A673 (cell line): ENCODE data around the gene MRPL39. TPM values are rescaled to one million over a fixed set of nuclear protein-coding genes. Genes with fewer than 3 reads are reported as not detected.

Source experiments
- BruUV-seq: library from RNA; stranded (reverse); fragments of 400-500 nt; replicated peaks from 2 replicates; lab custom pipeline; 2021; lab: Mats Ljungman, UMichigan
- CTCF ChIA-PET: fragments of 300-600 bp; sonication (Branson Sonifier 250); formaldehyde crosslinking; loops from one replicate; lab custom pipeline; 2022; ENCODE audit warnings: antibody characterized with exemption; lab: Charles Lee
- POLR2A ChIA-PET: fragments of 300-600 bp; sonication (Branson Sonifier 250); formaldehyde crosslinking; loops from one replicate; lab custom pipeline; 2022; ENCODE audit warnings: antibody characterized with exemption; ENCODE audit not compliant: low non-redundant PET; lab: Charles Lee
- DNase-seq: peaks from one replicate; pipeline ENCODE4 v3.0.0-alpha.2; 2015; ENCODE audit warnings: low spot score
- H3K27ac ChIP-seq: fragments of 200-600 bp; sonication (generic); 2 replicates; pipeline ENCODE4 v1.5.1; 2016; ENCODE audit warnings: mixed run types, low read depth, mild to moderate bottlenecking, mixed read lengths, antibody characterized with exemption, low read length; ENCODE audit not compliant: poor library complexity, severe bottlenecking
- H3K27me3 ChIP-seq: fragments of 200-600 bp; sonication (generic); replicated peaks from 2 replicates; pipeline ENCODE4 v1.6.1; 2017; ENCODE audit warnings: mixed run types, low read depth, mild to moderate bottlenecking, mixed read lengths, antibody characterized with exemption, low read length; ENCODE audit not compliant: insufficient read depth, poor library complexity
- H3K36me3 ChIP-seq: fragments of 200-600 bp; sonication (generic); 2 replicates; pipeline ENCODE4 v1.6.1; 2016; ENCODE audit warnings: mixed run types, mild to moderate bottlenecking, mixed read lengths, antibody characterized with exemption, low read length; ENCODE audit not compliant: insufficient read depth, poor library complexity, severe bottlenecking
- H3K4me1 ChIP-seq: fragments of 200-600 bp; sonication (generic); 2 replicates; pipeline ENCODE4 v1.6.1; 2017; ENCODE audit warnings: mixed run types, mild to moderate bottlenecking, mixed read lengths, antibody characterized with exemption, low read length; ENCODE audit not compliant: insufficient read depth, poor library complexity, severe bottlenecking
- H3K4me3 ChIP-seq: fragments of 200-600 bp; sonication (generic); 2 replicates; pipeline ENCODE4 v1.5.1; 2016; ENCODE audit warnings: low read depth, mixed run types, mild to moderate bottlenecking, mixed read lengths, low read length; ENCODE audit not compliant: poor library complexity, severe bottlenecking
- H3K9me3 ChIP-seq: fragments of 200-600 bp; sonication (generic); 2 replicates; pipeline ENCODE4 v1.6.1; 2016; ENCODE audit warnings: mixed run types, low read depth, mild to moderate bottlenecking, mixed read lengths, antibody characterized with exemption, low read length; ENCODE audit not compliant: poor library complexity, severe bottlenecking
- CTCF ChIP-seq: fragments of 300-800, 200-600 bp; sonication (generic); conservative IDR thresholded peaks from 2 replicates; pipeline ENCODE4 v1.5.1; 2017; ENCODE audit warnings: low read depth, mild to moderate bottlenecking, antibody characterized with exemption, low read length, moderate library complexity, mixed read lengths
- EZH2 ChIP-seq: fragments of 200-600 bp; sonication (generic); IDR thresholded peaks from 2 replicates; pipeline ENCODE4 v1.6.1; 2017; ENCODE audit warnings: borderline replicate concordance, low read depth, mild to moderate bottlenecking, mixed read lengths, antibody characterized with exemption, low read length; ENCODE audit not compliant: poor library complexity, severe bottlenecking
- intact Hi-C: fragments of 100-400 bp; cut with micrococcal nuclease; formaldehyde crosslinking; loops from one replicate; pipeline ENCODE4 v1.10.0; 2022; ENCODE audit not compliant: unreplicated experiment
- total RNA-seq: library from RNA; stranded (reverse); gene quantifications from 2 replicates; pipeline ENCODE4 v1.2.3, GENCODE V29; 2021

The MRPL39 gene
- total RNA-seq, 1 experiment from 2014 or later, result 57.1 TPM

DNA sequence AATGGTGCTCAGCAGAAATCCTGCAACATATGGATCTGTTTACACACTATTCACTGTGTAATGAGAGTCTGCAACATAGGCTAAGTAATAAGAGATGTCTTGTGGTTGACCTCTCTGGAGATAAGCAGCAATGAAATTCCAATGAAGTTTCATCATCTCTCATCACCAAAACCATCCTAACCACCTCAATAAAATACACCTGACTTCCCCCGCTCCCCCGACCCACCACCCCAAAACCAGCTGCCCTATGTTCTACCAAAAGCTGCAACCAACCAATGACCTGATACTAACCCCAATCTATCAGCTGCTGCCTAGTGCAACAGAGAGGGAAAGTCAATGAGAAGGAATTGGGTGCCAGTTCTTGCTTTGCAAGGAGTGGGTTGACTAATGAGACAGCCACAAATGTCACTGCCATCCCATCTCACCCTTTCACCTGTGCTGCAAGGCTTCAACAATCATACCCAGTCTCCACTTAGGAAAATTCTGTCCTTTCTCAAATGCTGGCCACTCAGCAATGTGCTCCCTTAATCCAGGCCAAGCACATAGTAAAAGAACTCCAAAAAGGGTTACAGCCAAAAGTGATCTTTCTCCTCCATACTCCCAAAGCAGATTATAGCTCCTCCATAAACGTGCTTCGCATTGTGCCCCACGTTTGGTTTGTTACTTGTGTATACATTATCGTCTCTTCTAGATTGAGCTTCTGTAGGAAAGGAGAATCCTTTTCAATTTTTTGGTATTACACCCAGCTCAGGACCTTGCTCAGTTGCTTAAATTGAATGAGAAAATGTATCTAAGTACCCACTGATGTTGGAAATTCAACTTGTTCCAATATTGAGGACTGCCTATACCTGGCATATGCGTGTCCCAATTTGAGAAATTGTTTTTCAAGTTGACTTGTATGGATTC lies 29.0 kb downstream of the MRPL39 start:
- Histone ChIP-seq H3K4me3 (no peak overlapping the region), H3K9me3 (no peaks in the 10 kb centered on the region), H3K36me3 (no peaks in the 10 kb centered on the region), H3K4me1 (peaks cover 4% of the 10 kb centered on the region), H3K27ac (no peak overlapping the region), H3K27me3 (no peaks in the 10 kb centered on the region)
- TF ChIP-seq EZH2 (no peak), CTCF (no peak)
- ChIA-PET CTCF (no interaction called here), POLR2A (no interaction called here)
- no TSS peak for BruUV-seq
- DNase-seq, result no peak
- intact Hi-C loops, result loop anchor here (5.0 kb wide), 1 partner anchor 156 kb away; no protein-coding TSS in a partner anchor

DNA sequence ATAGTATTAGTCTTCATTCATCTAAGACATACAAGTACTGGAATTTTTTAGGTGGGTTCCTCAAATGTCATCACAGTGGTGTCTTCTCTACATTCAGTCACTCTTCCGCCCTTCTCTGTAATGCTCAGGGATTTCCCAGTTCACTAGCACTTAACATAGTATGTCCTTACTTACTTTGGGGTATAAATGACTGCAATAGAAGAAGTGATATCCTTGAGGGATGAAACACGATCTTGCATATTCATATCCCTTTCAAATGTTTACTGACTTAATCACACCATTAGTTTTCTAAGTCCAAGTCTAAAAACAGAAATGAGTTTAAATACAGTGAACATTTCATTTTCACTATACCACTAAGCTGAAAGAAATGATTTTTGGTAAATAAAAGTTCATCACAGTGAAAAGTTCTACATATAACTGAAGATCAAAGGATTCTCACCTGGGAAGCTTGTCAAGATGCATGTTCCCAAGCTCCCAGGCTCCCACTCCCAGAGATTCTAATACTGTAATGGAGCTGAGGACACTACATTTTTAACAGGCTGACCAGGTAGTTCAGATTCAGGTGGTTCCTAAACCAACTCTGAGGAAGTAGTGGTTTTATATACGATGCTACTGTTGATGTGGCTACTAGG lies 29.7 kb downstream of the MRPL39 start:
- Histone ChIP-seq H3K27ac (no peak overlapping the region), H3K4me1 (peaks cover 9% of the 10 kb centered on the region), H3K27me3 (no peaks in the 10 kb centered on the region), H3K9me3 (no peaks in the 10 kb centered on the region), H3K36me3 (no peaks in the 10 kb centered on the region), H3K4me3 (no peak overlapping the region)
- POLR2A ChIA-PET, result no interaction called here
- intact Hi-C loops, result loop anchor here (5.0 kb wide), 1 partner anchor 155 kb away; no protein-coding TSS in a partner anchor
- no TSS peak for BruUV-seq
- no peak for TF ChIP-seq CTCF
- no peak for TF ChIP-seq EZH2
- DNase-seq, result no peak
- CTCF ChIA-PET, result no interaction called here

DNA sequence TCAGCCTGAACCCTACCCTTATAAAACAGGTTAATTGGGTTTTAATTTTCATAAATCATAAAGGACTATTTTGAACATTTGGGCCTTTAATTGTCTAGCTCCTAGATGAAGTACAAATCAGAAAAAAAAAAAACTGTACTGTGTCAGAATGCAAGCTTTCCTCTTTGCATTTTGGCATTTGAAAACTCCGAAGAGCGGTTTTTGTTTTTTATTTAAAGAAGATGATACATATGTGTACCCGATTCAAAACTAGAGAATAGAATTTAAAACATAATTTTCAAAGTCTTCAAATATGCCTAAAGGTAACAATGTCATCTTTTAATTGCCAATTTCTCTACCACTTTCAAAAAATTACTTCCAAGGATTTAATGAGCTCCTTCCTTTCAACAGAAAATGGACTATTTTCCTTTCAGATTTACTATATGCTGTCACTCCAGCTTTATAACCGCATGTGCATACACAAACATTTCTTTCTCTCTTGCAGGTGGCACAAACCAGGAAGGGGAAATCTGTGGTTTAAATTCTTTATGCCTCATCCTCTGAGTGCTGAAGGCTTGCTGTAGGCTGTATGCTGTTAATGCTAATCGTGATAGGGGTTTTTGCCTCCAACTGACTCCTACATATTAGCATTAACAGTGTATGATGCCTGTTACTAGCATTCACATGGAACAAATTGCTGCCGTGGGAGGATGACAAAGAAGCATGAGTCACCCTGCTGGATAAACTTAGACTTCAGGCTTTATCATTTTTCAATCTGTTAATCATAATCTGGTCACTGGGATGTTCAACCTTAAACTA lies 33.7 kb downstream of the MRPL39 start:
- CTCF ChIA-PET, result no interaction called here
- no peaks in the 10 kb centered on the region for H3K9me3 ChIP-seq
- TF ChIP-seq EZH2 (no peak), CTCF (0 out of 2 replicates have a peak, but pooled peaks have one; percentile 13)
- no peaks in the 10 kb centered on the region for H3K27me3 ChIP-seq
- intact Hi-C loops, result no loop called here
- no TSS peak for BruUV-seq
- POLR2A ChIA-PET, result no interaction called here
- H3K36me3 ChIP-seq, result no peaks in the 10 kb centered on the region
- no peak overlapping the region for H3K4me3 ChIP-seq
- H3K4me1 ChIP-seq, result peaks cover 10% of the 10 kb centered on the region
- H3K27ac ChIP-seq, result no peak overlapping the region
- DNase-seq, result peak; percentile 88
